ENCODE measurements around the gene LTC4S.
"Not testable (repeated sequence)": the region's sequence is repeated elsewhere in the genome, so short reads cannot be mapped to it uniquely, and the experiment has no call there.

Gene LTC4S, protein sequence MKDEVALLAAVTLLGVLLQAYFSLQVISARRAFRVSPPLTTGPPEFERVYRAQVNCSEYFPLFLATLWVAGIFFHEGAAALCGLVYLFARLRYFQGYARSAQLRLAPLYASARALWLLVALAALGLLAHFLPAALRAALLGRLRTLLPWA

DNA sequence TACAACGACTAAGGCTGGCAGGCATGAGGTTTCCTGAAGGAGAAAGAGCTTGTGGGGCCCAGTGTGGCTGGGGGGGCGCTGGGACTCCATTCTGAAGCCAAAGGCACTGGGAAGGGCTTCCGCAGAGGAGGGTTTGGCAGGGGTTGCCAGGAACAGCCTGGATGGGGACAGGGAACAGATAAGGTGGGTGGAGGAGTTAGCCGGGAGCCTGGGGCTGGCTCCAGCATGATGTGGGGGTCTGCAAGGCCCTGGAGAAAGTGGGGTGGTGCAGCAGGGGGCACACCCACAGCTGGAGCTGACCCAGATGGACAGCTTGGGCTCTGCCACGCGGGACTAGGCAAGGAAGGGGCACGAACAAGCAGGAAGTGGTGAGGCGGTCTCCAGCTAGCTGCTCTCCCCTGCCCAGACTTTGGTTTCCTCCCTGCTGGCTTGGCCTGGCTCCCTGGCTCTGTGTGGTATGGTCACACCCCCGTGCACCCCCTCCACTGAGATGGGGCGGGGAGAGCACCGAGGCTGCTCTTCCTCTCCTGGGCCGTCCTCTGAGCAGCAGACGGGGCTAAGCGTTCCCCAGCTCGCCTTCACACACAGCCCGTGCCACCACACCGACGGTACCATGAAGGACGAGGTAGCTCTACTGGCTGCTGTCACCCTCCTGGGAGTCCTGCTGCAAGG lies at the start of gene LTC4S:
Gene LTC4S, plus strand, starts transcription at position 519 of the 672 bp plus-strand sequence. Its CDS starts 95 bp downstream, at position 614.
- DNase-seq, result peak; percentile 48

DNA sequence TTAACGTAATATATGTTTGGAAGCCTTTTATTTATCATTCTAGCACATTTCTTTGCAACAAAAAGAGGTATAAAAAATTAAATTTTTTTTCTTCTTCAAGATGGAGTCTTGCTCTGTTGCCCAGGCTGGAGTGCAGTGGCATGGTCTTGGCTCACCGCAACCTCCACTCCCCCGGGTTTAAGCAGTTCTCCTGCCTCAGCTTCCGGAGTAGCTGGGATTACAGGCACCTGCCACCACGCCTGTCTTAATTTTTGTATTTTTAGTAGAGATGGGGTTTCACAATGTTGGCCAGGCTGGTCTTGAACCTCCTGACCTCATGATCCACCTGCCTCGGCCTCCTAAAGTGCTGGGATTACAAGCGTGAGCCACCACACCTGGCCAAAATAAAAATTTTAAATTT lies 49.7 kb upstream of the LTC4S start:
- DNase-seq, result not testable (repeated sequence)

DNA sequence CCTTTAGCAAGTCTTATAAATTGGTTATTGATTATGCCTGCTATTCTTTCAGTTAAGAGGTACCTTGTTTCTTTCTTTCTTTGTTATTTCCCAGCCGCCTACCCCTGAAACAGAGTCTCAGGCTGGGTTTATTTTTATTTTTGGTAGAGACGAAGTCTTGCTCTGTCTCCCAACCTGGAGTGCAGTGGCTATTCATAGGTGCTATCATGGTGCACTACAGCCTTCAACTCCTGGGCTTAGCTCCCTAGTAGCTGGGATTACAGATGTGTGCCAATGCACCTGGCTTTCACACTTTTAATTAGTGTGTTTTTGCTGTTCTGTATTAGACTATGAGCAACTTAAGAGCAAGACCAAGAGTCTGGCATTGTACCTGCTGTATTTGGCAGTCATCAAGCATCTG lies 46.9 kb upstream of the LTC4S start:
- no peak for DNase-seq

DNA sequence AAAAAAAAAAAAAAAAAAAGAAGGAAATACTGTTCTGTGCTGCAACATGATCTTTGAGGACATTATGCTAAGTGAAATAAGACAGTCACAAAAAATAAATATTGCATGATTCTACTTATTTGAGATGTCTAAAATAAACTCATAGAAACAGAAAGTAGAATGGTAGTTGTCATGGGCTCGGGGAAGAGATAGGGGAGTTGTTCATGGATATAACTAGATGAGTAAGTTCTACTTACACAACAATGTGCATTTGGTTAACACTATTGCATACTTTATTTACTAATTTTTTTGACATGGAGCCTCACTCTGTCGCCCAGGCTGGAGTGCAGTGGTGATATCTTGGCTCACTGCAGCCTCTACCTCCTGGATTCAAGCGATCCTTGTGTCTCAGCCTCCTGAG lies 46.0 kb upstream of the LTC4S start:
- DNase-seq, result no peak

DNA sequence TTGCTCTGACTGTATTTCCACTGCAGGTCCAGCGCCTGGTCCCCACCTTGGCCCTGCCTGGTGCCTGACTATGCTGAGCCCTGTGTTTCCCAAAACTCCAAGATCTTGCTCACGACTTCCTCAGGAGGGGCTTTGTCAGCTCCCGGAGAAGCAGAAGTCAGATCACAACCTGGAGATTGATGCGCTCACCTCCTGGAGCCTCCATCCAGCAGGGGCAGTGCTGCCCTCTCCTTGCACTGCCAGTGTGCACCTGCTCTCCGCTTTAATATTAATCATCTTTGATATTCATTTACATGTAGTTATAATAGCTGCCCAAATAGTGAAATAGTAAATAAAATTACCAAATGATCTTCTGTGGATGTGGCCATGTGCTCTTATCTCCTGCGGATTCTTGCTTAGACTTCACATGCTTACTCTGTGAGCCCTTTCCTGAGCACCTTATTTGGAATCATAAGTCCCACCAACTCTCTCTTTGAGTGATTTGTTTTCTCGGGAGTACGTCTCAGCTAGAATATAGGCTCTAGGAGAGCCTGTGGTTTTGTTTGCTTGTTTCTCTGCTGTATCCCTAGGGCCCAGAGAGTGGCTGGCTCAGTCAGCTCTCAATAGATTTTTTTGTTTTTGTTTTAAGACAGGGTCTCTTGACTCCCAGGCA lies 43.8 kb upstream of the LTC4S start:
- no peak for DNase-seq

DNA sequence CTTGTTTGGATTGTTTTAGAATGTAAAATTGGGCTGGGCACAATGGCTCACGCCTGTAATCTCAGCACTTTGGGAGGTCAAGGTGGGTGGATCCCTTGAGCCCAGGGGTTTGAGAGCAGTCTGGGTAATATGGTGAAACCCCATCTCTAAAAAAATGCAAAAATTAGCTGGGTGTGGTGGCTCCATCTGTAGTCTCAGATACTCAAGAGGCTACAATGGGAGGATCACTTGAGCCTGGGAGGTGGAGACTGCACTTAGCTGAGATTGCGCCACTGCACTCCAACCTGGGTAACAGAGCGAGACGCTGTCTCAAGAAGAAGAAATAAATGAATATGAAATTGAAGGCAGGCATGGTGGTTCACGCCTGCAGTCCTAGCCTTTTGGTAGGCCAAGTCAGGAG lies 39.8 kb upstream of the LTC4S start:
- no peak for DNase-seq

DNA sequence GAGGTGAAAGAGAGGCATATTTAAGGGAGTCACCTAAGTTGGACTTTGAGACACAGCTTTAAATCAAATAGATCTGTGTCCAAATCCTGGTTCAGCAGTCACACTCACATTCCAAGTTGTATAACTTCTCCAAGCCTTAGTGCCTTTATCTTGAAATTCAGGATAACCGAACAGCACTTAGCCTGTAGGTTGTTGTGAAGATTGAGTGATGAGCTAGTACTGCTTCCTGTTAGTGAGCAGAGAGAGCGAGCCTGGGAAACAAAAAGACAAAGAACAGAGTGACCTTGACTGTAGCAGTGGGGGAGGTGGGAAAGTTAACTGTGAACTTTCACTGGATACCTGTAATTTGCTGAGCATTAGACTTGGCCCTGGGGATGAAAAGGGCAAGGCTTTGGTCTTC lies 38.8 kb upstream of the LTC4S start:
- DNase-seq, result no peak

DNA sequence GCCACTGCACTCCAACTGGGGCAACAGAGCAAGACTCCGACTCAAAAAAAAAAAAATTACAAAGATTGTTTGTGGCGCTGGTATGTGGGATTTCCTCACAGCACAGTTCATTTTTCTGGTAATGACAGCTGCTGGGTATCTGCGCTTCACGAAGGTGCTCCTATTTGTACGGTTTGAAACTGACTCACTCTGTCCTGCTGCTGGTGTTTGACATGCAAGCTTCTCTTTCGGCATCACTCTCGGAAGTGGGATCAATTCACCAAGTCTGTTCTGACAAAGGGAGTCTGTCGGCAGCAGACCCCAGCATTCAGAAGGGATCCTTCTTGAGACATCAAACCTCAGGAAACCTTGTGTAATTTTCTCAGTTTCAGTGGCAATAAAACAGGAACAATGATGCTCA lies 34.8 kb upstream of the LTC4S start:
- DNase-seq, result peak; percentile 20

DNA sequence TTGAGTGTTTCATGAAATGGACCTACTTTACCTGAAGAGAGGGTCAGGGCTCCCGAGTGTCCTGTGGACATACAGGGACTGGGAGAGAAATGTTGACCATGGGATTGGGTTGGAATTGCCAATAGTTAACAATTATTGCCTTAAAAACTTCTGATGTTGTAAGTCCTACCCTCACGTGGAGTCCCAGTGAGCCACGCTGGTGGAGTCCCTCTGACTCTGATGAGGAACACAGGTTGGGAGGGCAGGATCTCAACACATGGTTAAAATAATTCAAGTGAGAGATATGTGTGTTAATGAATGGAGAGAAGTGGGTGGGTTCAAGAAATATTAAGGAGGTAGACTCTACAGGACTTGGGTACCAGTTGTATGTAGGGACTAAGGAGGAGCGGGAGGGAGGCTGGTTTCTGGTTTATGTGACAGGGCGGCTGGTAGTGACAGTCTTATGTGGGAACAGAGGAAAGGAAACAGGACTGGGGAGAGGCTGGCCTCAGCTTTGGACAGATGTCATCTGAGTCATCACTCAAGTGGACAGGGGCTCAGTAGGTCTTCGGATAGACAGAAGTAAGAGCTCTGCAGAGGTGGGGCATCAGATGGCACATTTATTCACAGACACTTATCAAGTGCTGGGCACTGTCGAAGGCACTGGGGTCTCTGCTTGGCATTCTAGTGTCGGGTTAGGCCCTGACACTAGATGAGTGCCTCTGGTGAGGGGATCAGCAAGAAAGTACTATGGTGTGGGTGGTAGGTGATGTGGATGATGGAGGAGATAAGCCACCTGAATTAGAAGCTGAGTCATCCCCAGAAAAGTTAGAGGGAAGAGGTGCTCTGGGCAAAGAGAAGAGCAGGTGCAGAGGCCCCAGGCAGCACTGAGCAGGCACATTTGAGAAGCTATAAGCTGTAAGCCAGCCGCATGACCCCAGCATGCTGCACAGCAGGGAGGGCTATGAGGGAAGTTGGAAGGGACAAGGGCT lies 33.9 kb upstream of the LTC4S start:
- peak; percentile 51 for DNase-seq

DNA sequence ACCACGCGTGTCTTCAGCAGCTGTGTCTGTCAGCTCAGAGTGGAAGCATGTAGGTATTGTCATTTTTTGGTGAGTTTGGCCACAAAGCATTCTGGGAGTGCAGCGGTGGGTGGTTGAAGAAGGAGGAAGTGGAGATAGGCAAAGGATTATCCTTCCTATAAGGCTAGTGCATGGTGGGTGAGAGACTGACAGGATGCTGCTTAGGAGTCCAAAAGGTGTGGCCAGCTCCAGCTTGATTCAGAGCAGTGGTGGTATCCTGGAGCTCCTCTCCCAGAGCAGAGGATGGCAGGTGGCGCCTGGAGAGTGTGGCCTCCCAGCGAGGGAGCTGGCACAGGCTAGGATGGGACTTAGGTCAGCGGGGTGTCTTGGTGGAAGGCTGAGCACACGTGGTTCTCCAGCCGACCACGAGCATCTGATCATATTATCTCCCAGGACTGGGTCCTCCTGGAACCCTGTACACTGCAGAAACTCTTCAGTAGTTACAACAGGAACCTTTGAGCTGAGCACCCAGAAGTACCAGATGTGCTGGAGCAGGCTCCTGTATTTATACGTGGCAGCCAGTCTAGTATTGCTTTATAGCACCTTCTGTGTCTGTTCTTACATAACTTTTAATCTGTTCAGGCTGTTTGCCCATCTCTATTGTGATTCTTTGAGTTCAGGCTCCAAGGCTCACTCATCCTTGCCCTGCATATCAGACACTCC lies 31.6 kb upstream of the LTC4S start:
- peak; percentile 21 for DNase-seq

DNA sequence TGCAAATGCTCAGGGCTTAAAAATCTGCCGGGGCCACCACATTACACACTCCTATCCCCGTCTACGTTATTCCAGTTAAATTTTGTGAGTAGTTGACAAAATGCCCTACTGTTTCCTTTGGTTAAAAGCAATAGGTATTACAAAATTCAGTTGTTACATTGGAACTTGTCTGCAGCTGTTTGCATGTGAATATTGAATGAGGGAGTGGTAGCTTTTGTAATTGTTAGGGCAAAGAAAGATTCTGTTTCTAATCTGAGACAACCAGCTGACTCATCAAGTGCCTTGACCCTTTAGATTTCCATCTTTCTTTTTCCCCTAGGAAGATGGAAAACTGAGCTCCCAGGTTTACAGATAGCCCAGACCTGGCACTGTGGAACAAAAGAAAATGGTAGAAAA lies 31.0 kb upstream of the LTC4S start:
- DNase-seq, result no peak

DNA sequence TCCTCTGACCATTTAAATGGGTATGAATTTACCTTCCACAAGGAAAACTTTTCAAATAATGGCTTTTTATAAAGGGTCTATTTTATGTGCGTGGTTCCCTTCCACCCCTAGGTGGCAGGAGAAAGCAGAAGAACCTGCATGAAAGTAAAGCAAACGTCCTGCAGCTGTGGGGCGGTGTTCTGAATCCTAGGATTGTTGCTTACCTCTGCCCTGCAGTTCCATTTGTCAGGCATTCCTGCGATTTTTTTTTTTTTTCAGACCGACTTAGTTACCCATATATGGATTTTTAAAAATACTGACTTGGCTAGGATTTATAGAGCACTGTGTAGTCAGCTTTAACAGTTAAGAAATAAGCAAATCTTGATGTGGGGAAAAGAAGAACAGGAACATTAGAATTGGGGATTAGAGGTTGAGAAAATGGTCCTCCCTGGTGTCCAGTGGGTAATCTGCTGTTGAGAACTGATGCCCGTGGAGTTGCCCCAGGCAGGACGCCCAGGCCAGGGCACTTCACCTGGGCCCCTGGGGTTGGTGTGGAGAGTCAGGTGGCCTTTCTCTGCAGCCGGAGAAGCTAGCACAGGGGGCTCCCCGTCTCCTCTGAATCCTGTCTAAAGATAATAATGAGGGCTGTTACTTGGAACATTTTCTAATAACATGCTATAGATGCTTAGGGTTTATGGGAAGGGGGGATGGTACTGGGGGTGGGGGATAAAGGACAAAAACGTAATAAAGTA lies 30.4 kb upstream of the LTC4S start:
- peak; percentile 61 for DNase-seq

DNA sequence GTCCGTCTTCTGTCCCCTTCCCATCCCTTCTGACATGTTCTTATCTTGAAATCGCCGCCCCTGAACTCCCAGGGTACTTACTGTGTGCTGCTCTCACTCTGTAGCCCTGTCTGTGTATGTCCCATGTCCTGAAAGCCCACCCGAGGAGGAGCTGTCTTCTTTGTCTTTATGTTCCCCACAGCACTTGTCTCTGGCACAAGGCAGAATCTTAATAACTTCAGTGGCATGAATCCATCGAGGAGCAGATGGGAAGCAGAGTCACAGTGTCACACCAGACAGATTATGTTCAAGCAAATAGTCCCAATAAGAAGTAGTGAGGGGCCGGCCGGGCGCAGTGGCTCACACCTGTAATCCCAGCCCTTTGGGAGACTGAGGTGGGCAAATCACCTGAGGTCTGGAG lies 29.7 kb upstream of the LTC4S start:
- no peak for DNase-seq

DNA sequence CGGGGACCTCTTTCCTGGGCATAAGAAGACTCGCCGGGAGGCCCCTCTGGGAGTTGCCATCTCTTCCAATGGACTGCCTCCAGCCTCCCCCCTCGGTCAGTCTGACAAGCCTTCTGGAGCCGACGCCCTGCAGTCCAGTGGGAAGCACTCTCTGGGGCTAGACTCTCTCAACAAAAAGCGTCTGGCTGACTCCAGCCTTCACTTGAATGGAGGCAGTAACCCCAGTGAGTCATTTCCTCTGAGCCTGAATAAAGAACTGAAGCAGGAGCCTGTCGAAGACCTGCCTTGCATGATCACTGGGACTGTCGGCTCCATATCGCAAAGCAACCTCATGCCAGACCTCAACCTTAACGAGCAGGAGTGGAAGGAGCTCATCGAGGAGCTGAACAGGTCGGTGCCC lies 28.4 kb upstream of the LTC4S start:
- no peak for DNase-seq

DNA sequence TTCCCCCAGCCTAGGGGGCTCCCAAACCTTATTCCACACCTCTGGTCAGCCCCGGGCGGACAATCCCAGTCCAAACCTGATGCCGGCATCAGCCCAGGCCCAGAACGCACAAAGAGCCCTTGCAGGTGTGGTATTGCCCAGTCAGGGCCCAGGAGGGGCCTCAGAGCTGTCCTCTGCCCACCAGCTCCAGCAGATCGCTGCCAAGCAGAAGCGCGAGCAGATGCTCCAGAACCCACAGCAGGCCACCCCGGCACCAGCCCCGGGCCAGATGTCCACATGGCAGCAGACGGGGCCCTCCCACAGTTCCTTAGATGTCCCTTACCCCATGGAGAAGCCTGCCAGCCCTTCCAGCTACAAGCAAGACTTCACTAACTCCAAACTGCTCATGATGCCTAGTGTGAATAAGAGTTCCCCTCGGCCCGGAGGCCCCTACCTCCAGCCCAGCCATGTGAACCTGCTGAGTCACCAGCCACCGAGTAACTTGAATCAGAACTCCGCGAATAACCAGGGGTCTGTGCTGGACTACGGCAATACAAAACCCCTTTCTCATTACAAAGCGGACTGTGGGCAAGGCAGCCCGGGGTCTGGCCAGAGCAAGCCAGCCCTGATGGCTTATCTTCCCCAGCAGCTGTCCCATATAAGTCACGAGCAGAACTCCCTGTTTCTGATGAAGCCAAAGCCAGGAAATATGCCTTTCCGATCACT lies 27.6 kb upstream of the LTC4S start:
- DNase-seq, result no peak

DNA sequence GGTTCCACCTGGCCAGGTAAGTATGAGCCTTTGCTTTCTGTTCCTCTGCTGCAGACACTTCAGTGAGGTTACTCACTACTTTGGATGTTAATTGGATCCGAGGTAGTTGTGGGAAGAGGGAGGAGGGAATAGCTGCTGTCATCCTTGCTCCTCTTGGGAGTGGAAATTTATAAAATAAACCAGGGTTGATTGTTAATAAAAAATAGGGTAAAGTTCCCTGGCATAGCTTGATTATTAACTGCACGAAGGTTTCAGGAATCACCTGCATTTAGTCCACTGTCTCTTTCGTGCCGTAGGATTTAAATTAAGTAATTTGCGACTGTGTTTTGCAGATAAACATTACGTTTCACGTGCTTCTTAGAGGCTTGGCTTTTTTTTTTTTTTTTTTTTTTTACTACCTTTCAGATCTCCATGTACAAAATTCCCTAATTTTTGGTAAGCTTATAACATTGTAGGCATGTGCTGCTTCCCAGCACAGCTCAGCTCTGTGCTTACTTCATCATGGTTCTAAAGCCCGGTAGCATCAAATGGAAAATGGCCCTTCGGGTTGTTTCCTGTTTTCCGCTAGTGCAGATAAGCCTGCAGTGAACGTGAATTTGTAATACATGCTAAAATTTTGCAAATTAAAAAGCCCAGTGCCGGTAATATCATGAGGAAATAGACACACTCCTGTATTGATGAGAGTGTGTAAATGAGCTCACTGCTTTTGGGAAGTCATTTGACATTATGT lies 26.9 kb upstream of the LTC4S start:
- no peak for DNase-seq

DNA sequence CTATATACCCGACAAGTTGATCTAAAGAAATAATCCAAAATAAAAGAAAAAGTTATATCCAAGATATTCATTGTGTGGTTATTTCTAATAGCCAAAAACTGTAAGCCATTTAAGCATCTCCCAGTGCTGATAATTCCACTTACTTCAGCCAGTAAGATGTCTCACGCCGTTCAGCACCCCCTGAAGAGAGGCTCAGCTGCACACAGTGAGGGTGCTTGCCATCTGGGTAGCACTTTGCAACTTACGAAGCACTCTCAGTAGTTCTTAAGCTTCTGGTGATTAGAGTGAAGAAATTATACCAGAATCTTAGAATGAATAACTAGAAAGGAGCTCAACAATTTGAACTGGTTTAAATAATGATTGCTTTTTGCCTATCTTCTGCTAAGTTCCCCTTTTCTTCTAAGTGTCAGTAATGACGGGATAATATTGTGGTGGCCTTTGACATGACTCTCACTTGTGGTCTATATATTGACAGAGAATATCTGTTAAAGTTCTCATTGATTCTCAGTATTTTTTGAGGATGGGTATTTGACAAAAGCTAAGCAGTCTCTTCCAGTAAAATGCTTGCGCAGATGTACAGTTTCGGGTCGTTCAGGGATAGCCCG lies 26.2 kb upstream of the LTC4S start:
- no peak for DNase-seq

DNA sequence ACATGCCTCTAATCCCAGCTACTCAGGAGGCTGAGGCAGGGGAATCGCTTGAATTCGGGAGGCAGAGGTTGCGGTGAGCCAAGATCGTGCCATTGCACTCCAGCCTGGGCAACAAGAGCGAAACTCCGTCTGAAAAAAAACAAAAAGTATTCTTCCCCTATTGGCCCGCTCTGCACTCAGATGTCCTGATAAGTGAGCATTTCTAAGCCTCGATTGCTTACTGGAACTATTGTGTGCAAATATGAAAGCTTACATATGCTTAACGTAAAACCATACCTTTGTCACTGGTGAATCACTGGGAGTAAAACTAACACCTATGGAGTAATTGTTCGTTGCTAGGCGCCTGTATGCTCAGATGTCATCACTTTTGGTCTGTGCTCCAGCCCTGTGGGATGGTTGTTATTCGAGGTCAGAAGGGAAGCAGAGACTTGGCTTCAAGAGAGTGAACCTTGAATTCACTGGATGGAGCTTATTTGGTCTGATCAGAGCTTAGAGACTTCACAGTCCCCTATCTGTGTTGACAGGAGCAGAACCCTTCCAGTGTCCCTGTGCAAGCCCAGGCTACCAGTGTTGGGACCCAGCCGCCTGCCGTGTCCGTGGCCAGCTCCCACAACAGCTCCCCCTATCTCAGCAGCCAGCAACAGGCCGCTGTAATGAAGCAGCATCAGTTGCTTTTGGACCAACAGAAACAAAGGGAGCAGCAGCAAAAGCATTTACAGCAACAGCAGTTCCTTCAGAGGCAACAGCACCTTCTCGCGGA lies 25.3 kb upstream of the LTC4S start:
- DNase-seq, result peak; percentile 48

DNA sequence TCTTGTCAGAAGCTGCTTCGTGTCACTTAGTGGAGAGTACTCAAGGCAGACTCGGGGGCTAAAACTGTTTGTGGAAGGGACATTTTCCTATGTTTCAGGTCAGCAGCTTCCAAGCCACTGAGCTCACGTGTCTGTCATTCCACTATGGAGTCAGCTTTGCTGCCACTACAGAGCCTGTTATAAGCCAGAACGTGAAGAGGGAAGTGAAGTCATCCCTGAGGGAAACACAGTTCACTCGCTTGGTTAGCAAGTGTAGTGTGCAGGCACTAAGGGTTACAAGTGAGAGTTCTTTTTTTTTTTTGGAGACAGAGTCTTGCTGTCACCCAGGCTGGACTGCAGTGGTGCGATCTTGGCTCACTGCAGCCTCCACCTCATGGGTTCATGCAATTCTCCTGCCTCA lies 24.5 kb upstream of the LTC4S start:
- no peak for DNase-seq
